ENCODE data around the gene MCTP1.

DNA sequence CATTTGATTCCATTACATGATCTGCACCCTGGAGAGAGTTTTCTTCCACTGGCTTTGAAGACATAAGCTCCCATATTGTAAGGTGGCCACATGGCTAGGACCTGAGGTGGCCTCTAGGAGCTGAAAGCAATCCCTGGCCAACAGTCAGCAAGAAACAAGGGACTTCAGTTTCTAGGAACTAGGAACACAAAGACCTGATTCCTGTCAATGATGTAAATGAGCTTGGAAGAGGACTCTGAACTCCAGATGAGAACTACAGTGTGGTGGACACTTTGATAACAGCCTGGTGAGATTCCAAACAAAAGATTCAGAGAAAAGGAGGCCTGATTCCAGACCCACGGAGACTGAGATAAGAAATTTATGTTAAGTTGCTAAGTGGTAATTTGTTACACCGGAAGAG, 129.0 kb downstream of the MCTP1 start:
- TF ChIP-seq, protein P1, sequence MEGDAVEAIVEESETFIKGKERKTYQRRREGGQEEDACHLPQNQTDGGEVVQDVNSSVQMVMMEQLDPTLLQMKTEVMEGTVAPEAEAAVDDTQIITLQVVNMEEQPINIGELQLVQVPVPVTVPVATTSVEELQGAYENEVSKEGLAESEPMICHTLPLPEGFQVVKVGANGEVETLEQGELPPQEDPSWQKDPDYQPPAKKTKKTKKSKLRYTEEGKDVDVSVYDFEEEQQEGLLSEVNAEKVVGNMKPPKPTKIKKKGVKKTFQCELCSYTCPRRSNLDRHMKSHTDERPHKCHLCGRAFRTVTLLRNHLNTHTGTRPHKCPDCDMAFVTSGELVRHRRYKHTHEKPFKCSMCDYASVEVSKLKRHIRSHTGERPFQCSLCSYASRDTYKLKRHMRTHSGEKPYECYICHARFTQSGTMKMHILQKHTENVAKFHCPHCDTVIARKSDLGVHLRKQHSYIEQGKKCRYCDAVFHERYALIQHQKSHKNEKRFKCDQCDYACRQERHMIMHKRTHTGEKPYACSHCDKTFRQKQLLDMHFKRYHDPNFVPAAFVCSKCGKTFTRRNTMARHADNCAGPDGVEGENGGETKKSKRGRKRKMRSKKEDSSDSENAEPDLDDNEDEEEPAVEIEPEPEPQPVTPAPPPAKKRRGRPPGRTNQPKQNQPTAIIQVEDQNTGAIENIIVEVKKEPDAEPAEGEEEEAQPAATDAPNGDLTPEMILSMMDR (IDR thresholded peaks at IDR 0.05), result no peak
- TF ChIP-seq ZFX (IDR thresholded peaks at IDR 0.05; ENCODE audit: borderline replicate concordance), result no peak
